ENCODE data around the gene DDA1. TPM values are rescaled to one million over a fixed set of nuclear protein-coding genes. Genes with fewer than 3 reads are reported as not detected.

Gene DDA1
- total RNA-seq, 1 donor from 2014 or later: 32.2 TPM

- Histone ChIP-seq H3K27ac (no peak overlapping the region), H3K4me3 (no peak overlapping the region), H3K27me3 (ENCODE audit: low read depth) (peaks cover 1% of the 10 kb centered on the region), H3K9me3 (no peaks in the 10 kb centered on the region), H3K4me1 (no peaks in the 10 kb centered on the region), H3K36me3 (peaks cover 85% of the 10 kb centered on the region)
- ATAC-seq: no peak
- no peak for TF ChIP-seq CTCF (IDR thresholded peaks at IDR 0.05)
- intact Hi-C loops (cut with DNase I): no loop called here
- no peak for DNase-seq
These were observed 33.8 kb upstream of the DDA1 start for GRCh38 chr19:17275441-17276175.

- DNase-seq (no peak), ATAC-seq (no peak)
- peaks cover 20% of the 10 kb centered on the region for H3K27me3 ChIP-seq (ENCODE audit: low read depth)
- H3K9me3 ChIP-seq: no peaks in the 10 kb centered on the region
- H3K27ac ChIP-seq: no peak overlapping the region
- peaks cover 50% of the 10 kb centered on the region for H3K36me3 ChIP-seq
- no peak overlapping the region for H3K4me3 ChIP-seq
- intact Hi-C loops (cut with DNase I): no loop called here
- TF ChIP-seq CTCF (IDR thresholded peaks at IDR 0.05): no peak
- peaks cover 20% of the 10 kb centered on the region for H3K4me1 ChIP-seq
These were observed 29.9 kb upstream of the DDA1 start for GRCh38 chr19:17279436-17279835.

GRCh38 chr19:17281391-17282304 lies 27.7 kb upstream of the DDA1 start, which contains the start of gene ANKLE1:
Gene ANKLE1, plus strand, starts transcription at chr19:17281901. Its CDS starts 20 bp downstream, at chr19:17281921.
- Histone ChIP-seq H3K27me3 (ENCODE audit: low read depth) (peaks cover 20% of the 10 kb centered on the region), H3K9me3 (no peaks in the 10 kb centered on the region), H3K27ac (no peak within 1 kb of the TSS), H3K4me3 (peak within 1 kb of the TSS; percentile 49), H3K4me1 (peaks cover 20% of the 10 kb centered on the region), H3K36me3 (peaks cover 28% of the 10 kb centered on the region)
- intact Hi-C loops (cut with DNase I): loop anchor here (10.0 kb wide), 1 partner anchor 207 kb away; the partner anchor contains the start of genes HAUS8 and MYO9B
- ATAC-seq (peak; percentile 41 to 54), DNase-seq (peak; percentile 78)
- TF ChIP-seq CTCF (IDR thresholded peaks at IDR 0.05): no peak

- H3K36me3 ChIP-seq: peaks cover 18% of the 10 kb centered on the region
- DNase-seq (peak; percentile 90), ATAC-seq (peak; percentile 96 to 97)
- peak overlapping the region; percentile 49 for H3K4me3 ChIP-seq
- peaks cover 20% of the 10 kb centered on the region for H3K4me1 ChIP-seq
- H3K27ac ChIP-seq: no peak overlapping the region
- H3K9me3 ChIP-seq: no peaks in the 10 kb centered on the region
- H3K27me3 ChIP-seq (ENCODE audit: low read depth): peaks cover 20% of the 10 kb centered on the region
- TF ChIP-seq CTCF (IDR thresholded peaks at IDR 0.05): peak; percentile 96
- intact Hi-C loops (cut with DNase I): loop anchor here (10.0 kb wide), 1 partner anchor 208 kb away; the partner anchor contains the start of genes HAUS8 and MYO9B
These were observed 26.8 kb upstream of the DDA1 start for GRCh38 chr19:17282488-17283125.

GRCh38 chr19:17283504-17283996 lies 25.8 kb upstream of the DDA1 start:
- Histone ChIP-seq H3K4me3 (no peak overlapping the region), H3K36me3 (peaks cover 10% of the 10 kb centered on the region), H3K27me3 (ENCODE audit: low read depth) (peaks cover 20% of the 10 kb centered on the region), H3K4me1 (peaks cover 20% of the 10 kb centered on the region), H3K27ac (no peak overlapping the region), H3K9me3 (no peaks in the 10 kb centered on the region)
- intact Hi-C loops (cut with DNase I): loop anchor here (10.0 kb wide), 1 partner anchor 209 kb away; the partner anchor contains the start of genes HAUS8 and MYO9B
- no peak for ATAC-seq
- no peak for TF ChIP-seq CTCF (IDR thresholded peaks at IDR 0.05)
- no peak for DNase-seq
